Activated CD4-positive, alpha-beta T cell treated with anti-CD3 and anti-CD28 coated beads for 48 hours (primary cell): ENCODE measurements around the gene LARGE1.
"Not testable (repeated sequence)": the region's sequence is repeated elsewhere in the genome, so short reads cannot be mapped to it uniquely, and the experiment has no call there.

Experiments used
- DNase-seq: peaks from one replicate; pipeline ENCODE4 v3.0.0-alpha.2; 2020

The LARGE1 gene

DNA sequence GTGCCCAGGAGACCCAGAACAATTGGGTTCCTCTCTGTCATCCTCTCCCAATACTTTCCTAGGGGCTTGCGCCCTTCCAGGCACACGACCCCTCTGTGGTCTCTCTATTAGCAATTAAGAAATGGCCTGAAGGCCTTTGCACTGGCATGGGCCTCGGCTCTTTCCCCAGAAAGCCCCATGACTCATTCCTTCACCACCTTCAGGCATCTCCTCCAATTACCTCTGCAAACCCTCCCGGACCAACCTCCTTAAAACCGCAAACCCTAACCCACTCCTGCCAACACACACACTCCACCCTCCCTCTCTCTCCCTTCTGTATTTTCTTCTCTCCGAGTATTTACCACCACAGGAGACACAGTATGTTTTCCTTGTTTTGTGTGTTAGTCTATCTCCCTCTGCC lies 36.7 kb downstream of the LARGE1 start:
- DNase-seq: no peak

DNA sequence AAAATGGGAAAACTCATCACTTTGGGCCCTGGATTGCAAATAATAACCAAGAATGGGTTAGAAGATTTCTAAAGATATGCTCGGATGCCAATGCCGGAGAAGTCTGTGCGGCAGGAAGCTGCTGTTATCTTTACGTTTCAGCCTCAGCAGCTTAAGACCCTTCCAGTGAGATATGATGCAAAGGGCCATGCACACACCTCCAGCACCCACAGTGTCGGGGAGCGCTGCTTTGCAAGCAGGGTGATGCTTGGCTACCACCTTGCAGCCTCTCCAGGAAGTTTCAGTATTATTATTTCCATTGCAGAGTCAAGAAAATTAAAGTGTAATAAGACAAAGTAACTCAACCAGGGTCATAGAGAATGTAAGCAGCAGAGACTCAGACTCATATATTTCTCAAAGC lies 37.3 kb downstream of the LARGE1 start:
- no peak for DNase-seq

DNA sequence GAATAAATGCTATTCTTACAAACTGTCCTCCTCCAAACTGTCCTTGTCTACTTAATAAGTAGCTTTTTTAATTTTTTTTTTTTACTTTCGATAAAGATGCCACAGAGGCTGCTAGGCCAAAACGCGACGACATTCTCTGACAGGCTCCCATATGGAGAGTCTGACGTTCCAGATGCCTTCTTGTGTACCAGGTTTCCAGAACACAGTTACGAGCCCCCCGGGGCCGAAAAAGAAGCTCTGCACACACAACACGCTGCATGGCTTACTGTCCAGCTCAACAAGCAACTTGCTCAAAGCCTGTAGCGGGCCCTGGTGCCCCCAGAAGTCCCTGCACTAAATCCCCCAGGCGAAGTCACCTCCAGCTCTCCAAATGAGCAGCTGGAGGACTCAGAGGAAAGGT lies 39.3 kb downstream of the LARGE1 start:
- no peak for DNase-seq

DNA sequence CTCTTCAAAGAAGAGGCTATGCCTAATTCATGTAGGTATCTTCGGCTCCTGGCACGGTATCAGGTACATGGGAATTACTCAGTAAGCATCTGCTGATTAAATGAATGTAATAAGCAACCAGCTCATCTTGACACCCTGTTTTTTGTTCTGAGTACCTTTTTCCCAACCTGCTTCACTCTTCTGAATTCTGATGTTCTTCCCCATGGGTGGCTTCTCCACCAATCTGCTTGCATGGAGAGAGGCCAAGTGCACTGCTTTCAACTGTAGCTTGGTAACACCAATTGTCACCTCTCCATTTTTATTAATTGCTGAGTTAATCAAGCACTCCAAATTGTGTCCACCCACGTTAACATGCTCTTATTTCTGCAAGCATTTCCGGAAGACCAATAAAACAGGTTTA lies 40.5 kb downstream of the LARGE1 start:
- no peak for DNase-seq

DNA sequence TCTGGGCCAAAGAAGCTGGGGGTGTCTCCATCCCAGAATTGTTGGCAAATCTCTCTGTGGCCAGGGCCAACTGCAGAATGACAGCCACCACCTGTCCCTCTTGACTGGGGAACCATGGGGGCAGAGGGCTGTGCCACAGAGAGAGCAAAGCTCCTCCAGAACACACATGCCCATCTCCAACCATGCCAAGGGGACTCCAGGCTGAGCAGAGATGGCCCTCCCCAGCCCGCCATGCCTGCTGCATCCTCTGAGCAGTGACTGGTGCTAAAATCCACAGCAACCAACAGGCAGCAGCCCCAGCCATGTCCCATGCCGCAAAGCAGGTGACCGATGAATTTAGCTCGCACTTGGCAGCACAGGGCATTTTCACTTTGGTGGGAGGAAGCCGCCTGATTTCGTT lies 45.0 kb downstream of the LARGE1 start:
- no peak for DNase-seq

DNA sequence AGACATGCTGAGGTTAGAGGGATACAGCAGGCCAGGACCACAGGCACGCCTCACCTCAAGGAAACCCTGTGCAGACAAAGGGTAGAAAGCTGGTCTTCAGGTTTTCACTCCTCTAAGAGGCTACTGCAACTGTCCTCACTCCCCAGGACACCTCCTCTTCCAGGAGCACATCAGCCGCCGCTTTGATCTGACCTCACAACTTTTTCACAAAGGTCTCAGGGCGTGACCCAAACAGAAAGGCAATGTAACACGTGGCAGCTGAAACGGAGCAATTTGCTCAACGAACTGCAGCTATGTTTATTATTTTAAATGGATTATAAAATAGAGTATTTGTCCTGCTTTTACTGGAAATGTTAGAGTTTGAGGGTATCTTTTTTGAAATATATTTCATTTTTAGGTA lies 46.1 kb downstream of the LARGE1 start:
- no peak for DNase-seq

DNA sequence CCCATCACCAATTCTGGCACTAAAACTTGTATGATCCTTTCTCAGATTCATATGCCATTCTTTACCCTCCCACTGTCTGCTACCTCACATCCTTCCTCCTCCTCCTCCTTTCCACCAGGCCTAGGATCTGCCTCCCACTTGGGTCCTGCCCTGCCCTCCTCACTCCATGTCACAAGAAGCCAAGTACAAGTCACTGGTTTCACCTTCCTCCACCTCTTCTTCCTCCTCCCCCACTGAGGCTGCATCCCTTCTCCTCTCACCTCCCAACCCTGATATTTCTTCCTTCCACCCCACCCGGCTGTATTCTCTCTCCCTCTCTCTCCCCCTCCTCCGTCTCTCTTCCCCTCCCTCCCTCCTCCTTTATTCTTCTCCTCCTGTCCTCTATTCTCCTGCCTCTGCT lies 46.6 kb downstream of the LARGE1 start:
- DNase-seq: no peak

DNA sequence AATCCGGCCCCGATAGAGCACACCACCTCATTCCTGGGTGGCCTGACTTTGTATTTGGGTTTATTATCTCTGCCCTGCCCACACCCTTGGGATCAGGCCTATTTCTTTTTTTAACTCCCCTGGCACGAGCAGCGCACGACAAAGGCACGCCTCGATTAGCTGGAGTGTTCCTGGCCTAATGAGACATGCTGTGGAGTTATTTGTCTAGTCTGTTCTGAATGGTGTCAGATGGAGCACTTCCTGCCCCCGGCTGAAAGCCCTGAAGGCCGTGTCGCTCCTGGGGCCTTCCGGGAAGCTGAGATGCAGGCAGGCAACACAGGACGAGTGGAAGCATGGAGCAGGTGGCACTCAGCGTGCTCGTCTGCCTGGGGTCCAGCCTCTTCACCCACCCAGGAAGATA lies 47.1 kb downstream of the LARGE1 start:
- no peak for DNase-seq

DNA sequence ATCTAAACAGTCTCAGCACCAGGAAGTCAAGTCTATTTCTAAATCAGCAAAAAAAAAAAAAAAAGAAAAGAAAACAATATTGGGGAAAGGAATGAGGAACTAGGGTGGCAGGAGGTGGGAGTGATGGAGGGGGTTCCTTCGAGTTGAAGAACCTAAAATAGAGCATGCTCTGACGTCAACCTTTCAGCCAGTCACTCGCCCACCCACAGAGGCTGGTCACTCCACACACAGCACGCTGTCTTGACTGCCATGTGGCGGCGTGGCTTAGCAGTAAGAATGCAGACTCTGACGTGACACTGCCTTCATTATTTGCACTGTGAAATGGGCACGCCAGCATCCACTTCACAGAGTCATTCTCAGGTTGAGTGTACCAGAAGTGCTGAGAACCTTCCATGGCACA lies 48.3 kb downstream of the LARGE1 start:
- DNase-seq: no peak

DNA sequence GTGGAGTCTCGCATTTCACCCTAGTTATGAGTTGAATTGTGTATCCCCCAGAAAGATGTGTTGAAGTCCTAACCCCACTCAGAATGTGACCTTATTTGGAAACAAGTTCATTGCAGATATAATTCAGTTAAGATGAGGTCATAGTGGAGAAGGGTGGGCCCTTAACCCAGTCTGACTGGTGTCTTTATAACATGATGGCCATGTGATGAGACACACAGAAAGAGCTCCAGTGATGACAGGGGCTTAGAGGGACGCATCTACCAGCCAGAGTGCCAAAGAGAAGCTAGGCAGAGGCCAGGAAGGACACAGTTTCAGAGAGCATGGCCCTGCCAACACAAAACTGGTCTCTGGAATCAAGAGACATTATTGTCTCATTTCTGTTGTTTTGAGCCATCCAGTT lies 50.3 kb downstream of the LARGE1 start:
- DNase-seq: no peak

DNA sequence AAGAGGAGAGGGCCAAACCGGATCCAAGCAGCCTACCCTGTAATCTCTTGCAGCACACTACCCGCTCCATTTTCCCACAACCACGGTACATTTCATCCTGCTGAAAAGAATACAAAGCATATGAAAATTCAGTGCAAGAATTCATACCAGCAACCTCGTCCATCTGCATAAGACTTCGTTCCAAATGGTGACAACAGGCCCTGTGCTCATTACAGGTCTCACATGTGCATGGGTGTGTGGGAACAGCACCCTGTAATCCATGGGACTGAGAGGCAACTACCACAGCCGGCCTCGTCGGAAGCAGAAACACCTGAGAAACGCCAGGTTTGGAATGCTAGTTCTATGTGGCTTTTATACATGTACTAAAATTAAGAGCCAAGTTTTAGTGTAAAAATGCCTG lies 52.3 kb downstream of the LARGE1 start:
- DNase-seq: no peak

DNA sequence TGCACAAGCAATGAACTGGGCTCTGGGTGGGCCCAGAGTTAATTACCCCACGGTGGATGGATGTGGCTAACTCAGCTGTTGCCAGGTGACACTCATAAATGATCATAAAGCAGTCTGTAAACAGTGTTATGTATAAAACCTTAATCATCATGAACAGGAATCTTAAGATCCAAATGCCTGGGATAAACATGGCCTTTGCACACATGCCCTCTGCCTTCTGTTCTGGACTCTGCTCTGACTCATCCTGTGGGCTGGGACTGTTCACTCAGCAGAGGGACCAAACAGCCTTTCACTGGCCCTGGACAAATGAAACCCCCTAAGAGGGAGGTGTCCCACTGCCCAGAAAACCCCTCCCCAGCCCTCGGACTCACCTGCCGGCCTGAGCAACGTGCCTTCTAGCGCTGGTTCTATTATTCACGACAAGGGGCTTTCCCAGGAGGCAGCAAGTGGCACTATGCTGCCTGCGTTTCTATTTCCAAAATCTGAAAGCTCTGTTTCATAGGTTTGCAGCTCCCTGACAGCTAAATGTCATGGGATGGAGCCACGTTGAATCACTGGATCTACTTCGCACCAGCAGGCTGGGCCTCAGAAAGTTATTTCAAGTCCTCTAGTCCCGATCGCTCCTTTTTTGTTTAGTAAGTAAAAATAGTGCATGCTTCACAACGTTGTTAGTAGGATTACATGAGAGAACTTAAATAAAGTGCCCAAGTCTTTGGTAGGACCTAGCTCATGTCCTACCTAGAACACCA lies 53.0 kb downstream of the LARGE1 start:
- no peak for DNase-seq

DNA sequence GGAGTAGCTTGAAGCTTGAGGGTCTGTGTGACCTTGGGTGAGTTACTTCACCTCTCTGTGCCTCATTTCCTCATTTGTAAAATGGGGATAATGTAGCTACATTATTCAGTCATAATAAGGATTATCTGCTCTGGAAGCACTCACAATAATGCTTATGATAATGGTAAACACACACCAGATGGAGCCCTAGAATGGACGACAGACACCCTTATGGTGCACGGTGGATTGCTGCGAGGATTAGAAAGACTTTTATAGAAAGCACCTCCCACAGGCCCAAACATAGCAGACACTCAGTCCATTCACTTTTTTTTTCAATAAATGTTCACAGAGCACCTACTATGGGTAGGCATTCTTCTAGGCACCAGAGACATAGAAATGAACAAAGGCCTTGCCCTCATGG lies 53.8 kb downstream of the LARGE1 start:
- DNase-seq: no peak

DNA sequence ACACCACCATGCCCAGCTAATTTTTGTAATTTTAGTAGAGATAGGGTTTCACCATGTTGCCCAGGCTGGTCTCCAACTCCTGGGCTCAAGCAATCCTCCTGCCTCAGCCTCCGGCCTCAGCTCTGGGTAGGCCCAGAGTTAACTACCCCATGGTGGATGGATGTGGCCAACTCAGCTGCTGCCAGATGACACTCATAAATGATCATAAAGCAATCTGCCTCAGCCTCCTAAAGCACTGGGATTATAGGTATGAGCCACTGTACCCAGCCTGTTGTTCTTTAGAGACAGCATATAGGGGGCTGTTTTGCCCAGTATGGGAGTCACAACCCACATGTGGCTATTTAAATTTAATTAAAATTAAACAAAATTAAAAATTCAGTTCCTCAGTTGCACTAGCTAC lies 54.3 kb downstream of the LARGE1 start:
- no peak for DNase-seq

DNA sequence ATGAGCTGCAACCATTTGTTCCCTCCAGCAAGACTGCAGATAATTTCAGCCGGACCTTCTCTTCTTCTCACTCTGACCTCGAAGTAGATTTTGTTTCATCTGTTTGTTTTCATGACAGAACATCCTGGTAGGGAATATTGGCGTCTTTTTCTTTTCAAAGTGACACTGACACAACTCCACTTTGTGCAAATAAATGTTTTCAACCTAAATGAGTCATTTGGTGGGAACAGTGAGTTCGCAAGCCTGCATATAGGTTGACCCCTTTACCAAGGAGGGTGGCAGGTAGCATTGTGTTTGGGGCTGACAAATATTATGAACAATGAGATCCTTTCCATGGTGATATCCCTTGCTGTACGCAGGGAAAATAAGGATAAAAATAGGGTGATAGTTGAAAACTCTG lies 55.0 kb downstream of the LARGE1 start:
- DNase-seq: no peak

DNA sequence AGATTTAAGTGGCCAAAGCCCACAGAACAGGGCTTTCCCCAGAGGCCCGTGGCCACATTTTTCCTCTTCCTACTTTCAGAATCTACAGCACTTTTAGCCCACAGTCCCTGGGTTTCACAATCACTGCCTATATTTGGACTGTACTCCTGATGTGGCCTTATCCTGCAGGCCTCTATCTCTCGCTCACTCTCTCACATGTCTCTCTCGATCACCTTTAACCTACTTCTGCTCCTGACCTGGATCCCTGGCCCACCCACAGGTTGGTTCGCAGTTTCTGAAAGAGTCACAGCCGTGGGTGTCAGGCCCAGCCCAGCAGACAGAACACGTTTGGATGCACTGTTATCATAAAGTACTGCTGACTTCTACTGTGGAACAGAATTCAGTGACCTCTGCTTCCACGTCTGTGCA lies 55.5 kb downstream of the LARGE1 start:
- no peak for DNase-seq

DNA sequence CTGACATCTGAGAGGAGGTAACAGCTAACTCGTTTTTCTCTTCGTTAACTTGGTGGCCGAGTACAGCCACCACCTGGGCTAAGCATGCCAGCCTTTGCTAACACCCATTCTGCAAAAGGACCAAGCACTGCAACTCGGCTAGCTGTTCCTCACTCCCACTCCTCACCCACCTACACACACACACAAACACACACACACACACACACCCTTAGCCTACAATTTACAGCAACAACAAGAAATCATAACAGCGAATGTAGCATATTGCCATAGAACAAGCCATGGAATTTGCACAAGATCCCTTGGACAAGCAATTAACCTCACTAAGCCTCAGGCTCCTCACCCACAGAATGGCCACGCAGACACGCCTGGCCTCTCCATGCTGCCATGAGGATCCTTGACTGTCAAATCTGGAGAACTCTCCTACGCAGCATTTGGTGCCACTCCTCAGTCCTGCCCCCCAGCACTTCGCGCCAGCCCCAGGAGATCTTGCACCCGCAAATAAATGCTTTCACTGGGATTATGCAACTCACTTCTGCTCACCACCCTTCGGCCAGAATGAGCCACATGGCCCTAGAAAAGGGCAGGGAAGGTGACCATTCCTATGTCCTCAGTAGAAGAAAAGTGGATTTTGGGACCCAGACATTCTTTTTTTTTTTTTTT lies 58.9 kb downstream of the LARGE1 start:
- no peak for DNase-seq

DNA sequence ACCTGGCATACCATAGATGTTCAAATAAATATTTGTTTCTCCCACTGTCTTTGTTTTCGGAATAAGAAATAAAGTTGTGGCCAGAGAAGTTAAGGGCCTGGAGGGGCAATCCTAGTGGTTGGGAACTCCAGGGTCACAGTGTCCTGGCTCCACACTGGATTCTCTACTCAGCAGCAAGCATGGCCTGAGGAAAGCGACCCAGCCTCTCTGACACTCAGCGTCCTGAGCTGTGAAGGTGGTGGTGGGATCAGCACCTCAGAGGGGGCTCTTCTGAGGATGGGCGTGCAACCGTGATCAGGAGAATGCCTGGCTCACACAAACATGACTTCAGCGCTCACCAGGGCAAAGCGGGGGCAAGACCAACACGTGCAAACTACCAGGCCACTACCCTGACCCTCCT lies 59.9 kb downstream of the LARGE1 start:
- DNase-seq: no peak

DNA sequence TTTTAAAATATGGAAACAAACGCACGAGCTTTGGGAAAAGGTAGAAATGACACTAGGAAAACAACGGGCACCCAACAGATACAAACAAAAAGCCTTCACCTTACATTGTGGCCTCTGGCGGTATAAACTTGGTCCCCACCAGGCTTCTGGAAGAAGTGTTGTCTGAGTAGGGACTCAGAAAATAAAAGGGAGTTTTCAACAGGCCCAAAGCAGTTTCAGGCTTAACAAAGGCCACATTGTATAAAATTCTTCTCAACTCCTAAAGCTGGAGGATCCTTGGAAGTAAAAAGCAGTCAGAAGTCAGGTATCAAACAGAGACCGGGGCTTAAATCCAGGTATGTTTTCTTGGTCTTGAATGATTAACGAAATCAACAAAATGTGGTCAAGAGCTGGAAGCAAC lies 61.0 kb downstream of the LARGE1 start:
- no peak for DNase-seq

DNA sequence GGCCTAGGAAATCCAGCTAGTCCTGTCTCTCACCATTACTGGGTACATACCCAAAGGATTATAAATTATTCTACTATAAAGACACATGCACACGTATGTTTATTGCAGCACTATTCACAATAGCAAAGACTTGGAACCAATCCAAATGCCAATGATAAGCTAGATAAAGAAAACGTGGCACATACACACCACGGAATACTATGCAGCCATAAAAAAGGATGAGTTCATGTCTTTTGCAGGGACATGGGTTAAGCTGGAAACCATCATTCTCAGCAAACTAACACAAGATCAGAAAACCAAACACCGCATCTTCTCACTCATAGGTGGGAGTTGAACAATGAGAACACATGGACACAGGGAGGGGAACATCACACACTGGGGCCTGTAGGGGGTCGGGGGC lies 61.6 kb downstream of the LARGE1 start:
- DNase-seq: not testable (repeated sequence)

DNA sequence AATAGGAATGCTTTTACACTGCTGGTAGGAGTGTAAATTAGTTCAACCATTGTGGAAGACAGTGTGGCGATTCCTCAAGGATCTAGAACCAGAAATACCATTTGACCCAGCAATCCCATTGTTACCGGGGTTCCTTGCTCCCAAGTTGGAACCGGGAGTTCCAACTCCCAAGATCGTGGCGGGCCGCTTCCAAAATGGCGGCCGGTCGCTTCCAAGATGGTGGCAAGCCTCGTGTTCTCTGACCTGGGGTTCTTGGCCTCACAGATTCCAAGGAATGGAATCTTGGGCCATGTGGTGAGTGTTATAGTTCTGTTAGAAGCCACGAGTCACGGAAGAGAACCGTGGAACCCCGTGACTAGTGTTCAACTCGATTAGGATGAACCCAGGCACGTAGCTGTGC lies 62.5 kb downstream of the LARGE1 start:
- DNase-seq: not testable (repeated sequence)

DNA sequence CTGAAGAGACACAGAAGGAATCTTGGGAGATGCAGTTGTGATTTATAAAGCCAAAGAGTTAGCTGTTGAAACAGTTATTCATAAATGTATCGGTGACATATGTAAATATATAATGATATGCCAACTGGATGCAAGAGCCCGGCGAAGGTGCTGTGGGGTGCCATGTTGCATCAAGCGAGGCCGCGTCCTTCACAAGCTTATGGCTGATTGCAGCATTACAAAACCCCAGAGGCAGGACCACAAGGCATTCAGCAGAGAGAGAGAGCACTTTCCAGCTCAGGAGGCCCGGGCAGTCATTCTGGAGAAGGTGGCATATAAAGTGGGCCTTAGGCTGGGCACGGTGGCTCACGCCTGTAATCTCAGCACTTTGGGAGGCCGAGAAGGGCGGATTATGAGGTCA lies 65.6 kb downstream of the LARGE1 start:
- no peak for DNase-seq

DNA sequence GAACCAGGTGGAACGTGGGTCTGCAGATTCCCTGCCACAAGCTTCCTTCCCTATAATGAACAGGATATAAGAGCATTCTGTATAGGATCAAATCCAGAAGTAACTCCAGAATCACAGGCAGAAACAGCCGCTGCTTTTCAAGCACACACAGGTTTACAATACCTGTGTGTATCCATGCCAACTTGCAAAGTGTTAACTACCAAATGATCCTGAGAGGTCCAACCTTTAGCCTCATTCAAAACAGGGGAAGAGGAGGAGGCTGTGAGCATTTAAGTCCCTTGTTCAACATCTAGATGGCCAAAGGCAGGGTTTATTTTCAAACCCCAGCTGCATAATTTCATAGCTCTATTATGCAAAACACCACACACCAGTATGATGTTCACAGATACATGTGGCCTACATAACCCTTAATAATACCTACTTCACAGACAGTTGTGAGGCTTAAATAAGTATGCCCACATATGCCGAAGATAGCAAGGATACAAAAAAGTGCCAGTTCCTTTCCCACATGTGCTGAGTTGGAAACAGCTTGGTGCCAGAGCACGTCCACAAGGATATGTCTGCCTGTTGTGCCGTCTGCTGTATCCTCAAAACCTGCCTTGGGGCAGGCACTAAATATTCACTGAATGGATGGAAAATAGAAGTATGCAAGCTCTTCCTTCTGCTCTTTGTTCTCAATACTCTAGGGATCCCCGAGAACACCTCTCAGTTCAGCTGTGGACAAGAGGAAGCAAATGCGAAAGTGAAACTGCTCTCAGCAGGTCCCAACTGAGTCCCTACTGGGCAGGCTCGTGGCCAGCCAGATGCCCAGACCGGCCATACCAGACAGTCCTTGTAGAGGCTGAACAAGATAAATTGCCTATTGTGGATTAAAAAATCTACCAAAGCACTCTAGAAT lies 66.8 kb downstream of the LARGE1 start:
- DNase-seq: no peak

DNA sequence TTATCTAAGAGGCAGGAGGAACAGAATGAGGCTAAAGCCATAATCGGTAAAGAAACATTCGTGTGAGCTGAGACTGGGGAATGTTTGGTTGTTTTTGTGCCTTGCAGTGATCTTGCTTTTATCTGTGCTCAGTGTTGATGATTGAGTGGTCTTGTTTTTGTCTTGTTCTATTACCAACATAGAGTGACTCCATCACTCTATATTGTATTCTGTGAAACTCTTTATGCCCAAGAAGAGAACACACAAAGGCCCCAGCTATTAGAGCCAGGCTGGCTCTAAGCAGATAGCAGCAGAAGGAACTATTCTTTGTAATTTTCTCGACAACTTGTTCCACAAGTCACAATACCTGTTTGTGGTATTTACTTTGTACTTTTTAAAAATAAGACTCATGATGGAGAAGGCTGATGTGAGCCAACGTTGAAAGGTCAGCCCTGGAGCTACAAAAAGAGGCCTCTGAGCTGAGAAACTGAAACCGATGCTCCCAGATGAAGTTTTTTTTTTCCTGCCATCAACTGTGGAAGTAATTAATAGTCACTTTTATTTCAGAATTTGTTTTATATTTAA lies 68.4 kb downstream of the LARGE1 start:
- DNase-seq: no peak
